Measurements from ENCODE around the gene CMTM7.

The CMTM7 gene

DNA sequence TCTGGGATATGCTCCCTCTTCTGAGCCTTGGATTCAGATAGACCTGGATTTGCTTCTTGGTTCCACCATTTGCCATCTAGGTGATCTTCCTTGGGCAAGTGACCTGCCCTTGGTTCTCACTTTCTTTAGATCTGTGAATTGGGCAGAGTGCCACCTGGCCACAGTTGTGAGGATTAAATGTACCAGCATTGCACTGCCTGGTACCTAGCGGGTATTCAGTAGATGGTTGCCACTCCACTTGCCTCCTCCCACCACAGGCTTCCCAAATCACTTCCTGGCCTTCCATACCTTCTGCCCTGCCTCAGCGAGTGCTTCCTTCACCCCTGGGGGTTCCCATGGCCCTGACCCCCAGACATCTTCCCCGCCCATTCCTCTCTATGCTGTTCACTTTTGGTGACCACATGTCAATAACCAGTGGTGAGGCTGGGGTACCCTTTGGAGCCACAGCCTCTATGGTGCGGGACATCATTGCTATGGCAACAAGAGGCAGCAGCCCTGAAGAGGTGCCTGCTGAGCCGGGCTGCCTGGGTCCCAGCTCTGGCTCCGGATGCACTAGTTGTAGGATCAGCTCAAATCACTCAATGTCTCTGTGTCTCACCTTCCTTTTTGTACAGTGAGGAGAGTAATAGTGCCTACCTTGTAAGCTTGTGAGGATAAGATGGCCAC lies 40.5 kb downstream of the CMTM7 start:
- TF ChIP-seq GATA3 (IDR thresholded peaks at IDR 0.05; ENCODE audit: low read depth, low read length) (no peak), GATA2 (IDR thresholded peaks at IDR 0.05; ENCODE audit: low read depth, low read length) (no peak)

DNA sequence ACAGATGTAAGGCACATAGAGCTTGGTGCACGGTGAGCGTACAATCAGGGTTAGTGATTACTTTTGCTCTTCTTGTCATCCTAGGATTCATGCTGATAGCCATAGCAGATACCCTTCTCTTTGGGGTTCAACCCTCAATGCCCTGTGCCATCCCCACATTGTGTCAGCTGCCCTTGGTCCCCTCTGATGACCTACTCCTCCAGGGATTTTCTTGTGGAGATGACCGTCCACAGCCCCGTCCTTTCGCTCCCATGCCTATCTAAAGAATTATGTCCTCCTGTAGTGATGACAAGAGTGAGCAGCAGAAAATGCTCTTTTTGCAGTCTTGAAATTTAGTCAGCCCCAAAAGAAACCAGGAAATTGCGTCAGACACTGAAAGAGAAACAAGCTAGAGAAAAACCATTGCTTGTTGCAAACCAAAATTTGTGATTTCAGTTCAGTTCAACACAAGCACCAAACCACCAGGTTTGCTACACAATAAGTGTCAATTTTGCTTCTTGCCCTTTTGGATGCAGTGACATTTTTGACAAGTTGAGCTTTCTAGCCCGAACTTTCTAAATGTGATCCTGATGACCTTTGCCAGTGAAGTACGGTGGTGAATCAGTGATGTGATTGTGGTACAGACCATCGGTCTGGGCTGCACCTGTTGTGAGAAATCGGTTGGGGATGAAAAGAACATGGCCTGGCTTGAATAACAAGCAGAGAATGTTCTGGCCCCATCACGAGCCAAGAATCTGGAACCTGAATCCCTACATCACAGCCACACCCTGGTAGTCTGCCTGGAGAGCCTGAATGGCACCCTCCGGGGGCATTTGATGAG lies 41.3 kb downstream of the CMTM7 start:
- TF ChIP-seq GATA2 (IDR thresholded peaks at IDR 0.05; ENCODE audit: low read depth, low read length) (no peak), GATA3 (IDR thresholded peaks at IDR 0.05; ENCODE audit: low read depth, low read length) (no peak)

DNA sequence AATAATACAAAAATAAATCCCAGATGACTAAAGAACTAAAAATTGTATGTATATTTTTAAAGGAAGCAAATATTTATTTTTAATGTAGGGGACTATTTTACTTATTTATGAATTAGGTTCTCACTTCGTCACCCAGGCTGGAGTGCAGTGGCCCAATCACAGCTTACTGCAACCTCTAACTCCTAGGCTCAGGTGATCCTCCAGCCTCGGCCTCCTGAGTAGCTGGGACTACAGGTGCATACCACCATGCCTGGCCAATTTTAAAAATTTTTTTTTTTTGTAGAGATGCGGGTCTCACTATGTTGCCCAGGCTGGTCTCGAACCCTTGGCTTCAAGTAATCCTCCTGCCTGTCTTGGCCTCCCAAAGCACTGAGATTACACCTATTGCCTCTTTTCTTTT lies 42.6 kb downstream of the CMTM7 start:
- no peak for TF ChIP-seq GATA2 (IDR thresholded peaks at IDR 0.05; ENCODE audit: low read depth, low read length)
- no peak for TF ChIP-seq GATA3 (IDR thresholded peaks at IDR 0.05; ENCODE audit: low read depth, low read length)

DNA sequence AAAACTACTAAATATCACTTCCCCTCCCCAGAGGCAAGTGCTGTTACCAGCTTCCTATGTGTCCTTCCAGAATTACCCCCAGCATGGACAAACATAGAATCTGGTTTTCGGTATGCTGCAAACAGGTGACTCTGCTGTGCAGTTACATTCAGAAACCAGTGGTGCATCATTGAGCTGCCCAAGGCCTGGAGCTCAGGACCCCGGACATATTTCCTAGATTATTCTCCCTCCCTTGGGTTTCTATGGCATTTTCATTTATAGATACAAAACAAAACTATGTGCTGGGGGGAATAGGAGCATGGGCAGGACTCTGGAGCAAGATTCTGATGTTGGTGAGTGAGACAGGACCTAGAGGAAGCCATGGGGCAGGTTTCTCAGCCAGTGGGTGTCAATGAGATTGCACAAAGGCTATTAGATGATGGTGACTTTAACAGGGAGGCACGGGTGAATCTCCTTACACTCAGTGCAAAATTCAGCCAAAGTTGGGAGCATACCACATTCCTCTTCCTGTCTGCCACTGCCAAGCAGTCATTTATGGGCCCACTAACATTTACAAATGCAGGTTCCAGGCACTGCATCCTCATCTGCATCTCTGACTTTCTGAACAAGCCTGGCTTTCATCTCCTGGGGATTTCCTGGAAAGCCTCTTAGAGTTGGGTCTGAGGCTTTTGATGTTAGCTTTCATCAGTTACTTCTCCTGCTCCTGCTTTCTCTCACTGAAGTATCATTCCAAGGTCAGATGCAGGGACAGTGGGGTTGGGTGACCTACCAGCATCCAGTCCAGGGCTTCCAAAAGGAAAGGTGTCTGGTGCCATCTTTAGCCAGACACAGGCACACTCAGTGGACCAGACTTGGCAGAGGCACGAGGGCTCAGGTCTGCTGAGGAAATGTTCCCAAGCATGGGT lies 44.5 kb downstream of the CMTM7 start:
- TF ChIP-seq GATA3 (IDR thresholded peaks at IDR 0.05; ENCODE audit: low read depth, low read length) (no peak), GATA2 (IDR thresholded peaks at IDR 0.05; ENCODE audit: low read depth, low read length) (no peak)

DNA sequence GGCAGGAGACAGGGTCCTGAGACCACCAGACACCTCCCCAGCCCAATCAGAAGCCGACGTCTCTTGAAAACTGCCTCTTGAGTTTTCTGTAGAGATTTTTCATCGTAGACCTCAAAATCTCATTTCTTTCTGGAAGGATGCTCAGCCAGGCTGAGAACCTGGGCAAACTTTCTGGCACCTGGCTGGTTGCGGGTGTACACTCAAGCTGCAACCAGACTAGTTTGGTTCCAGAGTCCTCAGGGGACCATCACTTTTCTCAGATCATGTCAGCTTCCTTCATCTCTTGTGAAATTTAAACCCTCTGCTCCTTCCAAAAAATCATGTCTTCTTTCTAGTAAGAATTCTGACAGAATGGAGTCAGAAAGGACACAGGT lies 45.1 kb downstream of the CMTM7 start:
- TF ChIP-seq GATA3 (IDR thresholded peaks at IDR 0.05; ENCODE audit: low read depth, low read length): no peak
- TF ChIP-seq GATA2 (IDR thresholded peaks at IDR 0.05; ENCODE audit: low read depth, low read length): no peak

DNA sequence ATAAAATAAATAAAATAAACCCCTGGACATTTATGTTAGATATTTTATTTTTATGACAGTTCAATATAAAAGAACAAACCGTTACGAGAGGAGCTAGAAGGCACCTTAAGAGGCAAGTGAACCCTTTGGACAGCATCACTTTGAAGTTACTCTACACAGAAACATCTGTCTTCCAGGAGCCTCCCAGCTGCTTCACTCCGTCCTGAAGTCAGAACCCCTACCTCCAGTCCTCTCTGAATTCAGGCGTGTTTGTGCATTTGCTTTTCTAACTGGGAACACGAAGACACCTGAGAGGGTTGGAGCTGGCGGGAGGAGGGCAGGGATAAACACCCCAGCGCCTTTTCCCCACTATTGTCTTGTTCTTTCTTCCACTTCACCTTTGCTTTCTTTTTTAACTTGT lies 46.2 kb downstream of the CMTM7 start:
- no peak for TF ChIP-seq GATA3 (IDR thresholded peaks at IDR 0.05; ENCODE audit: low read depth, low read length)
- no peak for TF ChIP-seq GATA2 (IDR thresholded peaks at IDR 0.05; ENCODE audit: low read depth, low read length)

DNA sequence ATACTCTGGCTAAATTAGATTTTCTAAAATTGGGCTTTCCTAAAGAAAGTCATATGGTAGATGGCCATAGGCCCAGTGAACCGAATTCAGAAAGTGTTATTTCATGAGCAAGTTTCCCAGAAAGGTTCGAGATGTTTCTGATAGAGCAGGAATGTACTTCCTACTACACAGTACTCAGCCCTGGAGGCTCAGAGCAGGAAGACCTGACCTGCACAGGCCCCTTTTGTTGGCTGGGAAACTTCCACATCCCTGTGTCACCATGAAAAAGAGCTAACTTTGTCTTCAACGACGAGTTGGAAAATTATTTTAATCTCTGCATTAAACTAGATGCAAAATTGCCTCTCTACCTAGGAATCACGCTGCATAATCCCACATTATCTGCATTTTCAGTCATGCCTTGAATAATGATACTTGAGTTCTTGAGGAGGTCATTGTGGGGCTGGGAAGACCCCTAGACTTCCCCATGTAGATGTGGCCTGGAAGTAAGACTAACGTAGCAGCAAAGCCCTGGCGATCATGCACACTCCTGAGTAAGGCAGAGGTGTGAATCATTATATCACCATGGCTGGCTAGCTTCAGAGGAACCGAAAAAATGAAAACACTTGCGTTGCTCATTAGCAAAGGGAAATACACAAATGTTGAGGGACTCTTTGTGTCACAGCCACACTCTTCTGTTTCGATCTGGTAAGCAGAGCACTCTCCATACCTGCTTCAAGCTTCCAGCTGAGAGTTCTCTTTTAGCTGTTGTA lies 47.1 kb downstream of the CMTM7 start:
- TF ChIP-seq GATA3 (IDR thresholded peaks at IDR 0.05; ENCODE audit: low read depth, low read length) (no peak), GATA2 (IDR thresholded peaks at IDR 0.05; ENCODE audit: low read depth, low read length) (no peak)

DNA sequence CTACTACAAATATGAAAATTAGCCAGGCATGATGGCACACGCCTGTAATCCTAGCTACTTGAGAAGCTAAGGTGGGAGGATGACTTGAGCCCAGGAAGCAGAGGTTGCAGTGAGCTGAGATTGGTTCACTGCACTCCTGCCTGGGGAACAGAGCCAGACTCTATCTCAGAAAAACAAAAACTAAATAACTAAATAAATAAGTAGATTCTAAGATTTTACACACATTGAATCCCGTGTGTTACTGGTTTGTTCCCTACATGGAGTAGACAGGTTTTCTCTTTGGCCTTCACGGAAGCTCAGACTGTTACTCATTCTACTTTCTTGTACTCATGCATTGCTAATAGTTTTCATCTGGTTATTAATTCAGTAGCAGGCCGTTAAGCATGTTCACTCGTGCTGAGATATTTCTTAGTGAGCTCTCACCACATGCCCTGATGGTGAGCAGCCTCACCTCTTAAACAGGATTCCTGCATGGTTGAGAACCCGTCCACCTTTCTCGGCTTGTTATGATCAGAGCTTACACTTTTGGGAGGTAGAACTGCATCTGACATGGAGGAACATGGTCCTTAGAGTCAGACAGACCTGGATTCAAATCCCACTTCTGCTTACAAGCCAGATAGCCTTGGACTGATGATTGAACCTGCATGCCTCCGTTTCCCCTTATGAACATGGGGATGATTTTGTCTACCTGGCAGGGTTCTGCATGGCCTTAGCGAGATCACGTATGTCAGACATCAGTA lies 49.1 kb downstream of the CMTM7 start:
- TF ChIP-seq GATA2 (IDR thresholded peaks at IDR 0.05; ENCODE audit: low read depth, low read length) (no peak), GATA3 (IDR thresholded peaks at IDR 0.05; ENCODE audit: low read depth, low read length) (no peak)

DNA sequence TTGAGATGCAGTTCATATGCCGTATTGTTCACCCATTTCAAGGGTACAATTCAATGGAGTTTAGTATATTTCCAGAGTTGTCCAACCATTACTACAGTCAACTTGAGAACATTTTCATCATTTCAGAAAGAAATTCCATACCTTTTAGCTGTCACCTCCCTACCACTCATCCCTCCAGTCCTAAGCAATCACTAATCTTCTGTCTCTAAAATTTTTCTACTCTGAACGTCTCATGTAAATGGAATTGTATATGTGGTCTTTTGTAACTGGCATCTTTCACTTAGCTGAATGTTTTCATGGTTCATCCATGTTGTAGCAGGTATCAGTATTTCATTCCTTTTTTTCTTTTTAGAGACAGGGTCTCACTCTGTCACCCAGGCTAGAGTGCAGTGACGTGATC lies 51.1 kb downstream of the CMTM7 start:
- TF ChIP-seq GATA2 (IDR thresholded peaks at IDR 0.05; ENCODE audit: low read depth, low read length): no peak
- no peak for TF ChIP-seq GATA3 (IDR thresholded peaks at IDR 0.05; ENCODE audit: low read depth, low read length)

DNA sequence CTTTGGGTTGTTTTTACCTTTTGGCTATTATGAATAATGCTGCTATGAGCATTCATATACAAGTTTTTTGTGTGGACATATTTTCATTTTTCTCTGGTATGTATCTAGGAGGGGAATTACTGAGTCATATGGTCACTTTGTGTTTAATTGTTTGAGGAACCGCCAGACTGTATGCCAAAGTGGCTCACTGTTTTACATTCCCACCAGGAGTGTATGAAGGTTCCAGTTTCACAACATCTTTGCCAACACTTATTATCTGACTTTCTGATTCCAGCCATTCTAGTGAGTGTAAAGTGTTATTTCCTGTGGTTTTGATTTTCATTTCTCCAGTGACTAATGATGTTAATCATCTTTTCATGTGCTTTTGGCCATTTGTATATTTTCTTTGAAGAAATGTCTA lies 51.8 kb downstream of the CMTM7 start:
- no peak for TF ChIP-seq GATA2 (IDR thresholded peaks at IDR 0.05; ENCODE audit: low read depth, low read length)
- no peak for TF ChIP-seq GATA3 (IDR thresholded peaks at IDR 0.05; ENCODE audit: low read depth, low read length)

DNA sequence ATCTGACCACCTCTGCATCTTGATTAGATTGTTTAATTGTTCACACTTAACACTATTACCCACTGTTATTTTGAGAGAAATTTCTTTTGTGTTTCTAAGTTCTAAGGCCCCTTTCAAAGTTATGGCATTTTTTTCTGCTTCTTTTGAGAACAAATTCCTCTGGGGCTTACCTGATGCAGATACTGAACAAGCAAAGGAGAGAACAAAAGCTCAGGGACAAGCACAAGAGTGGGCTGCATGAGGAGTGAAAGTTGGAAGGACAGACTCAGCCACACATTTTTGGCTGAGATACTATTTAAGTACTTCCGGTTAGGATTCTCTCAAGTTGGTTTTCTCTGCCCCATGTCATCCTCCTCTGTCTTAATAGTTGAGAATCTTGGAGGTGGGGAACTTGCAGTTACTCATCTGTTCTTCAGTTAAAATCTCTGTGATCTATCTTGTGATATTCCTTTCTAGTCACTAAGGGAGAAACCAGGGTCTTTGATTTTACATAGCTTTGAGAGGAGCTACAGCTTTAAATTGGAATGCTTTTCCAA lies 56.3 kb downstream of the CMTM7 start:
- TF ChIP-seq GATA3 (IDR thresholded peaks at IDR 0.05; ENCODE audit: low read depth, low read length) (no peak), GATA2 (IDR thresholded peaks at IDR 0.05; ENCODE audit: low read depth, low read length) (no peak)

DNA sequence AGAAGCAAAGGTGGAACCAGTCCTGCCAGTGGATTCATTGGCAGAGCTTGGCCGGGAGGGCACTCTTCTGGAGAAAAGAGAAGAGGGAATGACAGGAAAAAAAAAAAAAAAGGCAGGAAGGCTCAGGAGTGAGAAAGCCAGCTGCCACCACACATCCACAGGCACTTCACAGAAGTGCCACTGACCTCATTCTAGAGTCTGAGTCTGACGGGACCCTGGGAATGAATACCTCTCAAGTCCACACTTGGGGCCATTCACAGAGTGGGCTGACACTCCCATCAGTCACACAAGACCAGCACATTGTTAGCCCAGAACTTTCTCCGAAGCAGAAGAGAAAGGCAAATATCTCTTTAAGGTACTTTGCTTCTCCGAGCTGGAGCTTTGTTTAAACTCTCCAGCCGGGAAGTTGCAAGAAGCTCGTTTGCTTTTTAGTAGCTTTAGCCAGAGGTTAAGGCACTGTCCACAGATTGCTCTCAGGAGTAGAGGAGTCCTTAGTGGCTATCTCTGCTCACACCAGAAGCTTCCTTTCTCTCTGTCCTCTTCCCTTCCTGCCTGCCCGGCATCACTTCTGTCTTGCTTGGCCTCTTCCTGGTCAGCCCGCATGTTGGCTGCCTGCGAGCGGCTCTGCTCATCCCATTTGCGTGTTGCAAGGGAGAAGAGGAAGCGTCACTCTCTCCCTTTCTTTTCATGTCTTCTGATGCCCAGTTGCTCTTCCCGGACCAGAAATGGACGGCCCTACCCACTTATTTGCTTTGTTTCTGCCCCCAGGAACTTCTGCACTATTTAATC lies 57.2 kb downstream of the CMTM7 start:
- TF ChIP-seq GATA2 (IDR thresholded peaks at IDR 0.05; ENCODE audit: low read depth, low read length): no peak
- no peak for TF ChIP-seq GATA3 (IDR thresholded peaks at IDR 0.05; ENCODE audit: low read depth, low read length)
